ENCODE measurements around the gene CD164L2.
"Not testable (repeated sequence)": the region's sequence is repeated elsewhere in the genome, so short reads cannot be mapped to it uniquely, and the experiment has no call there.

CD164L2 gene

GRCh38 chr1:27383039-27383605 is at the start of gene CD164L2:
Gene CD164L2 (minus strand): TSS chr1:27383333. CDS start chr1:27383239, 94 bp downstream.
- DNase-seq = peak; percentile 55

DNA sequence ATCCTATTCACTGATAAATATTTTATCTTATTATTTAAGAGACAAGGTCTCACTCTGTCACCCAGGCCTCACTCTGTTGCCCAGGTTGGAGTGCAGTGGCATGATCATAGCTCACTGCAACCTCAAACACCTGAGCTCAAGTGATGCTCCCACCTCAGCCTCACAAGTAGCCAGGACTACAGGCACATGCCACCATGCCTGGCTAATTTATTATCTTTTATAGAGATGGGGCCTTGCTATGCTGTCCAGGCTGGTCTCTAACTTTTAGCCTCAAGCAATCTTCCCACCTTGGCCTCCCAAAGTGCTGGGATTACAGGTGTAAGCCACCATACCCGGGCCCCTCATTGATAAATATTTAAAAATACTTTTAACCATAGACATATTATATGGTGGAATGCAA is 49.6 kb upstream of the CD164L2 start:
- DNase-seq = not testable (repeated sequence)

GRCh38 chr1:27431601-27431940 is 48.4 kb upstream of the CD164L2 start:
- DNase-seq = no peak

DNA sequence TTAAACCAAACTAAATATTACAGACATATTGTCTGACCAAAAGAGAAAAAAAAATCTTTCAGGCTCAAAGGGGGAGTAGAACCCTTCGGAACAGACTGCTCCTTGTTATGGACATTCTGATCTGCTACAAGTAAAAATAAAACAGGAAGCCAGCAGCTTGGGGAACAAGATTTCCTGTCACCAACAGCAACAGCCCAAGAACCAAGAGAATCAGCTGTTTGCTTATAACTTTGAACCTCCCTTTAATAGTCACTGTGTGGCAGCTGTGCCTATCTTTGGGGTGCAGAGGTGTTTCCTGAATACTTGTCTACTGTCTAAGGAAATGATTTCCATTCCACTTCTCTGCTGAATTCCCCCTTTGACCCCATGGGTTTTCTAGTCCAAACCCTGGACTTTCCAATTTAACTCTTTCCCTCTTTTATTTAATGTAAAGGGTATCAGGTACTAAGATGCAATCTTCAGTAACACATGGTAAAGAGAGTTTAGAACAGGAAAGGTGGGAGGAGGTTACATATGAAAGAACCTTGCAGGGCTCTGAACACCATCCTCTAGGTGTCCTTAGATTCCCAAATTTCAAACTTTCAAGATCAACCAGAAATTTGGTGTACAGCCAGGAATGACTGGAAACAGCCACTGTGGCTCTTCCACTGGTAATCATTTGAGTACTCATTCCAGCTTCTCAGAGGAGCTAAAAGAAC is 47.9 kb upstream of the CD164L2 start:
- DNase-seq = no peak

DNA sequence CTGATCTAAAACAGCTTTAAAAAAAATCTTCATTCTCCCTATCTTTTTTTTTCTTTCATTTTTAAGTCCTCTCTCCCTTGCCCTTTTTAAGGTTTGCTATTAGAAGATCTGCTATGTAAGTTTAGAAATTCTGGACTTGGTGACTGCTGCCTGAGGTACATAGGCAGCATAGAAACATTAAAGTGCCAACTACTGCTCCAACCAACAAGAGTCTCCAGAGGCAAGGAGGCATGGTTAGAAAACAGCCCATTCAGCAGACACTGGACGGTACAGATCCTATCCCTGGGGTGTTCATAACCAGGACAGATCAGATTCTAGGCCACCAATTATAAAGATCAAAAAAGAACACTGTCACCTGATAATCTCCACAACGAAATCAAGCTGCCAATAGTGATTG is 45.9 kb upstream of the CD164L2 start:
- DNase-seq = no peak

DNA sequence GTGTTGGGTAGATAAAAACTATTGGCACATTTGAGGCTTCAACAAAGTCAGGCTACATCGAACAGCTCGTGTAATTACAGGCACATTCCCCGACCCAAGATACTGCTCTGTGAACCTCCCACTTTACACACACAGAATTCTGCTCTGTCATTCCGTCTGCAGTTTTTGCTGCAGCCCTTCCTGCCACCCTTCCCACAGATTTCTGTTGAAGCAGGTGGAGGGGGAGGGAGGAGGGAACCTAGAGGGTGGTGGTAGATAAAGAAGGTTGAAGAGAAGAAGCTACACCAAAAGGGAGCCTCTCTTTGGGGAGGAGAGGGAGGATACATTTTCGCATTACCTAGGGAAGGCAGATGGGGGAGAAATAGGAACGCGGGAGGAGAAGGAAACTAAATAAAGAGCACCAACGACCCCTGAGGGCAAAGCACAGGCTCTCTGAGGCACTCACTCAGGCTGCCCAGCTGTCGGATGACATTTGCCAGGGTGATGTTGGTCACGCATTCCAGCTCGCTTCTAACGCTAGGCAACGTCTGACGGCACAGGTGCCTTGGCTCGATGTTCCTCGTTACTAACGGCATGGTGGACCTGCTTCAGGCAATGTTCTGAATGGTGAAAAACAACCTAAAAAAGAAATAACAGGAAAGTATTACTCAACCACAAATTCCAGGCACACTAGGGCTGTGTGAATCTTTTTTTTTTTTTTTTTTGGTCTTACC is 45.3 kb upstream of the CD164L2 start:
- peak; percentile 32 for DNase-seq

- no peak for DNase-seq
Measured at GRCh38 chr1:27427816-27428315, 44.7 kb upstream of the CD164L2 start.

DNA sequence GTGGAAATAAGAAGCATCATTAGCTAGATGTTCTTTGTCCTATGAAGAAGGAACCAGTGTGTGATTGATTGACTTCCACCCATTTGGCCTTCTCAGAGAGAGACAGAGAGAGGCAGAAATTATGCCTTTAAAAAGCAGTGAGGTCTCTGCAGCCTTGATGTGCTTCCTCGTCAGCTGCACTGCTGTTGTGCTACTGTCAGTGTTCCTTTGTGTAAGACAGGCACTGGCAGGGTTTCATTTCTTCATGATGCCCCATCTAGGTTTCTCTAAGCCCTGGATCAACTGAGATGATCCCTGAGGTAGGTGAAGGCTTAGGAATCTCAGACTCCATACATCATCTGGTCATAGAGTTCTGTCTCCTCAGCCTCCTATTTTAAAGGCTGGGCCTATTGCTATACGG is 44.2 kb upstream of the CD164L2 start:
- no peak for DNase-seq

GRCh38 chr1:27423709-27424108 is 40.6 kb upstream of the CD164L2 start:
- DNase-seq = no peak

- peak; percentile 75 for DNase-seq
Measured at GRCh38 chr1:27418326-27419185, 35.4 kb upstream of the CD164L2 start.

GRCh38 chr1:27417713-27418112 is 34.6 kb upstream of the CD164L2 start:
- DNase-seq = no peak

DNA sequence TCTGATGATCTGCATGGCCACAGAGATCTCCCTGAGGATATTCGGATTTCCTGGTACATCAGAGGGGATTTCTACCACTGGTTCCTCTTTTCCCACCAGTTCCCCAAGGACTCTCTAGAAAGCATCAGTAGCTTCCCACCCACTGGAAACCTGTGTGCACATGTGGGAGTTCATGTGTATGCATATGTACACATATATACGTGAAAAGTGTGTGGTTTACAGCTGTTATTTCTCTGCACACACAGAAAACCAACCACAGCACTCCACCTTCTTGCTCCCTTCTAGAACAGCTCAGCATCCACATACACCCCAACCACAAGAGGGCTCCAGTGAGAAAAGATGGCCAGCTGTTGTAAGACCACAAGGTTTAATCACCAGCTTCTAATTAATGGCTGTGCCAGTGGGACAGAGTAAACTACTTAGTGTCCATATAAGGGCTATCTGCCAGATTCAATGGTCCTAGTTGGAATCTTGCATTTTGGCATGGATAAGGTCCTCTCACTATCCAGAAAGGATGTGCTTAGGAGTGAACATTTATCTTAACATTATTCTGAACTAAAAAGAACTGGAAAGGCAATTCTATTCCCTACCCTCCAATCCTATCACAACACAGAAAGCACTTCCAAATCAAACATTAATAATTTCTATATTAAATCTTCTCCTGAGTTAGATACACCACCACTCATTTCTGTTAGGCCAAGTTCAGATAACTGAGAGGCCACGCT is 33.4 kb upstream of the CD164L2 start:
- peak; percentile 55 for DNase-seq

DNA sequence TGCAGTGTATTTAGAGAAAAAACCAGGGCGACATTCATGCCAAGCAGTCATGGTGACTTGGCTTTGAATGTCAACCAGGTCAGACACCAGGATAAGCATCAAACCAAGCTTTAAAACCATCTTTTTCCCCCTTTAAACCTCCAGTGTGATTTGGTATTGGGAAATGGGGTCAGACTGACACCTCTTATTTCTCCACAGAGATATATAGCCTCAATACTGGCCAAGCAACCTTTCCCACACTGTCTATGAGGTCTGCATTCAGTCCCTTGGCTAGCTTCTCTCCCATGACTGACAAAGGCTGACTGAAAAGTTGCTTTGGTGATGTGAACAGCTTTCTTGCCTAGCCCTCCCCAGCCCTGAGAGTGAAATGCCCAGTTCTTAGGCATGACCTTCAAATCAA is 31.0 kb upstream of the CD164L2 start:
- no peak for DNase-seq

DNA sequence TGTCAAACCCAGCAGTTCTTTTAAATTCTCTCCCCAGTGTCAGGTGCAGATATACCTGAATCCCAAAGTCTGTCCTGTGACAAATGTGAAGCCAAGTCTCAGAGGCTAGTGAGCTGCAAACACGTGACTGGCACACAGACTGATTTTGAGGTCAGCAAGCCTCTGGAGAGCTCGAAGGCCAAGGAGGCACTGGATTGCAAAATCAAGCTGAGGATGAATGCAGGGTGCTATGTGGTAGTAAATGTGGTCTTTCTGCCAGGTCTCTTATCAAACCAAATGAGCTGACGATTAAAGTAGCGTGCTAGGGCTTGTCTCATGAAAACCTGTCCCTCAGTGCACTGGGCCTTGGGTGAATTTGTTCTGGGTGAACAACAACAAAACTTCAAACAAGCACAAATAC is 29.9 kb upstream of the CD164L2 start:
- DNase-seq = no peak

- no peak for DNase-seq
Measured at GRCh38 chr1:27412502-27412901, 29.4 kb upstream of the CD164L2 start.

DNA sequence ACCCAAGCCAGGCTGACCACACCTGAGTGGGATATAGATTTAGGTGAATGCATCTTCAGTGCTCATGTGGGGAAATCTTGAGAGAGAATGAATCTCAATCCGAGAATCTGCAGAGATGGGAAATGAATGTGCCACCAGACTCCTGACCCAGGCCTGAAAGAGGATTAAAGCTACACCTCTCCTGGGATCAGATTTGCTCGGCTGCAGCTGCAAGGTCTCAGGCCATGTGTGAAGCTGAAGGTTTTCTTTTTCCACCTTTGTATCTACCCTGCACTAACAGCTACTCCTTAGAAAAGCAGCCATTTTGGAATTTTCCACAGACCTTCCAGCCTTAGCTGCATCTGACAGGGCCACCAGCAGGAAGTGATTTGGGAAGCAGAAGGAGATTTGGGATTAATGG is 27.6 kb upstream of the CD164L2 start:
- DNase-seq = no peak

DNA sequence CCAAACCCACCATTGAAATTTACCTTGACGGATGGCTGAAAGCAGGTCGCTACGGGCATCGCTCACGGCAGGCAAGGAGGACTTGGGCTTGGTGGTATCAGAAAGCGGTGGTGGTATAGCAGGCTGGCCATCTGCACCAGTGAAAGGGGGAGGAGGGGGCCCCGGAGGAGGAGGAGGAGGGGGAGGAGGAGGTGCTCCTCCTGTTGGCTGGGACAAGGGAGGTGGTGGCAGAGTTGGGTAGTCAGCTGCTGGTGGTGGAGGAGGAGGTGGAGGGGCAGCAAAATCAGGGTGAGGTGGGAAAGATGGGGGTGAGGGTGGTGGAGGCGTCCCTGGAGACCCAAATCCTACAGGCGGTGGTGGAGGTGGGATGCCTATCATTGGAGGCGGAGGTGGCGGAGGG is 26.5 kb upstream of the CD164L2 start:
- DNase-seq = no peak

DNA sequence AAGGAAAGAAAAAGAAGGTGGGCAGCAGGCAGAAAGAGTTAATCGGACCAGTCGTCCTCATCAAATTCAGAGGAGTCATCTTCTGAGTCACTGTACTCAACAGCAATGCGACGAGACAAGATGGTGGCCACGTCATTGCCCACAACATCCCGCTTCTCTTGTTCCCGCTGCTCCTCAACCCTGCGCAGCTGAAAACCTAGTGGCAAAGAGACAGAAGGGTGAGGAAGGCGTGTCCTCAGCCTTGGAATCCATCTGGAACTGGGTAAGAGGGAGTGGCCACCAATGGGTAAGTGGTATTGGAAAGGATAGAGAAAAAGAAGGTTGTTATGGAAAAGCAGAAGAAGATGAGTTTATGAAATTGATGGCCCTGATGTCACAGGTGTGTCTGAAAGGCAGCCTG is 25.0 kb upstream of the CD164L2 start:
- no peak for DNase-seq

DNA sequence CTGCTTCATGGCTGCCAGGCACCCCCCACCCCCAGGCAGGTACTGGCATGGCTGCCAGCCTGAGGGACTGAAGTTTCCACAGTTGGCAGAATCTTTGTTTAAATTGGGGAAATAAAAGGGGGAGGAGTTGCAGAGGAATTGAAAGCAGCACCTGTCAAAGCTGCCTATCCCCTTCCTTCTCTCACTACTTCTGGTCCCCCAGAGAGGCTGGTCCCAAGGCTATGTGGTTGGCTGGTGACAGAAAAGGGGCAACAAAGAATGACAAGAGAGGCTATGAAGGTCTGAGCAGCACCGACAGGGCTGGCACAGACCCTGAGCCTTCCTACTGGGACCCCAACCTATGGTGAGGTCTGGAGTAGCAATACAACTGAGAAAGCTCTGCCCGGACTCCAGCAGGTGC is 23.7 kb upstream of the CD164L2 start:
- not testable (repeated sequence) for DNase-seq

DNA sequence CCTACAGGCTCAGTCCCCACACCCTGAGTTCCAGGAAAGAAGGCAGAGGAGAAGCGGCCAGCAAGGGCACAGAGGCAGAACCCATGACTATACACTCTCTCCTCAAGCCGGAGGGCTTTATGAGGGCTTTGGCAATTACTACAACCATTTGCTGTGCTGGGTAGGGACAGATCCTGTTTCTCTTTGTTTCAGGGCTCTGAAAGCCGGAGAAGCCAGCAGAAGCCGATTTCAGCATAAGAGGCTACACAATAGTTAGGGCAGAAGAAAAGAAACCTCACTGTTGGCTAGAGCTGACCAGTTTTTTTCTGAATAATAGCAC is 23.2 kb upstream of the CD164L2 start:
- no peak for DNase-seq

DNA sequence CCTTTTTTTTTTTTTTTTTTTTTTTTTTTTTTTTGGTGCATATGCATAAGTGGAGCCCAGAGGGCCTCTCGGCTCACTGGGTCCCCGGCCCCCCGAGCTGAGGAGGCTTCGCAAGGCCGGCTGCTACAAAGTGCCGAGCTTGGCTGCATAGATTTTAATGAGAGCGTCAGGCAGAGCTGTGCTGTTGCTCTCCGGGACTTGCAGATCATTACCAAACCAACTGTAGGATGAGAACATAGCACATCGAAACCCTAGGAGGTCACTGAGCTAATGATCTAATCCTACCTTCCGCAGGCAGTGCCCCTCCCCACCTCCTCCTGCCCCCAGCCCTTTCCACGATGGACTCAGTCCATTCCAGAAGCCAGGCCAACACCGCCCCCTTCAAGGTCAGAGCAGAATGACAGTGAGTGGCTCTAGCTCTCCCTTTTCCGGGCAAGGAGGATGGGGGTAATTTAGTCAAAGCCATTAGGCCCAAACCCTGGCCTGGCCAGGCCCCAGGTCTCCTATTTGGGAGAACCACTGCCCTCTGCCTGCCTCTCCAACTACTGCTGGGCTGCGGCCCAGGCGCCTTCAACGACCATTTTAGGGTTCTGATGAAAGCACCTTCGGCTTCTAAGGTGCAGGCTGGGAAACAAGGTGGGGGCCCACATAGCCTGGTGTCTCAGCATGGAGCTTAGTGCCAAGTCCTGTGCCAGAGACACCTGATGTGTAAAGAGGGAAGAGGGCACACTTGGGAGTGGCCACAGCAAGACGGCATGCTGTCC is 22.6 kb upstream of the CD164L2 start:
- not testable (repeated sequence) for DNase-seq

DNA sequence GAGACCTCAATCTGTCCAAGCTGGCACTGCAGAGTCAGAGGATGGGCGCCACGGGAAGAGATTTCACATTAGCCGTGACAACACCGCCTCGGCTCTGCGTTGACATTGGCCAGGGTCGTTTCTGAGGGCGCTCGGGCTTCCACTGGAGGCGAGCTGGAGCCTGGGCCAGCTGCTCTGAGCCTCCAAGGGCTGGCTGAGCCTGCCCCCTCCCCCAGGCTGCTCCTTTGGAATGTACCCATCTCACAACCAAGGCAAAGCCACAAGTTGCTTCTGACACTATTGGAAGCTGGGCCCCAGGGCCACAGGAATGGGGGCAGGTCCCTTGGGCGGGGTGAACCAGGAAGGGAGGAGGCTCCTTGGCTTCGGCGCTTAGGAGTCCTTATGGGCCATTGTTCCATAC is 21.9 kb upstream of the CD164L2 start:
- DNase-seq = no peak

Measured in activated naive CD4-positive, alpha-beta T cell treated with Interleukin-2 at 50 U/mL for 16 hours (primary cell).